ENCODE results near the gene ARHGEF25.
A peak's percentile ranks its signal among the peaks of the same experiment; 100 is the strongest.

ARHGEF25 gene

DNA sequence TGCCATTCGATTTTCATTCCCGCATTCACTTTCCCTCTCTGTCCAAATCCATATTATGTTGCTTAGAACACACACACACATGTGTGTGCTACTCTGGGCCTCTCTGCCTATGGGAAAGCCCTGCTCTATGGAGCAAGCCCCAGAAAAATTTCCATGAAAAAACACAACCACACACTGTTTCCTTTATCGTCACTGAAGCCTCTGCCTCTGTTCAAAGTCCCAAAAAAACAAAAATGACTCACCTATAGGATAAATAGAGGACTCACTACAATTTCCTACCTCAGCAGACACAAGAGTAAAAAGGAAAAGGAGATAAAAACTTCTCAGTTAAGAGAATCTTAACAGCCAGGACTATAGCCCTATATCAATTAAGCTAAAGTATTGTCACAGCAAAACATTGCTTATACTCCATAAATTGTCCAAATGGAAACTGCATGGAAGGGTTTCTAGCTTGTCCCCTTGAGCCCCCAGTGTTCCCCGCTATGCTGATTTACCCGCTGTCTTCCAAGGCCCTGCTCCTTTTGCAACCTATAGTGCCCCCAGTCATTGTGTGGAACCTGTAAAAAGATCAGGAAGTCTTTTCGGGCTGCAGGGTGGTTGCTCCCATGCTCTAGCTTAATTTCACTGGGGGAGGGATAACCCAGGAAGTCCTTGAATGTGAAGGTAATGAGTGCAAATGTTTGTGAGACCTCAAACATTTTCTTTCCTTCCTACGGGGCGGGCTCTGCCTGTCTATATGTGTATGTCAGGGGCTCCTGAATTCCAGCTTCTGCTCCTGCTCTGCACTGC lies 31.4 kb upstream of the ARHGEF25 start:
- H3K4me3 ChIP-seq (ENCODE audit: low read depth, low read length) = no peak overlapping the region
- TF ChIP-seq, protein P1, sequence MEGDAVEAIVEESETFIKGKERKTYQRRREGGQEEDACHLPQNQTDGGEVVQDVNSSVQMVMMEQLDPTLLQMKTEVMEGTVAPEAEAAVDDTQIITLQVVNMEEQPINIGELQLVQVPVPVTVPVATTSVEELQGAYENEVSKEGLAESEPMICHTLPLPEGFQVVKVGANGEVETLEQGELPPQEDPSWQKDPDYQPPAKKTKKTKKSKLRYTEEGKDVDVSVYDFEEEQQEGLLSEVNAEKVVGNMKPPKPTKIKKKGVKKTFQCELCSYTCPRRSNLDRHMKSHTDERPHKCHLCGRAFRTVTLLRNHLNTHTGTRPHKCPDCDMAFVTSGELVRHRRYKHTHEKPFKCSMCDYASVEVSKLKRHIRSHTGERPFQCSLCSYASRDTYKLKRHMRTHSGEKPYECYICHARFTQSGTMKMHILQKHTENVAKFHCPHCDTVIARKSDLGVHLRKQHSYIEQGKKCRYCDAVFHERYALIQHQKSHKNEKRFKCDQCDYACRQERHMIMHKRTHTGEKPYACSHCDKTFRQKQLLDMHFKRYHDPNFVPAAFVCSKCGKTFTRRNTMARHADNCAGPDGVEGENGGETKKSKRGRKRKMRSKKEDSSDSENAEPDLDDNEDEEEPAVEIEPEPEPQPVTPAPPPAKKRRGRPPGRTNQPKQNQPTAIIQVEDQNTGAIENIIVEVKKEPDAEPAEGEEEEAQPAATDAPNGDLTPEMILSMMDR (IDR thresholded peaks at IDR 0.05; ENCODE audit: low read depth, low read length) = no peak
- in situ Hi-C loops (cut with HindIII; ENCODE audit: low sequenced_read_pairs) = no loop called here
- no peak for DNase-seq (ENCODE audit: low read depth, low spot score)

DNA sequence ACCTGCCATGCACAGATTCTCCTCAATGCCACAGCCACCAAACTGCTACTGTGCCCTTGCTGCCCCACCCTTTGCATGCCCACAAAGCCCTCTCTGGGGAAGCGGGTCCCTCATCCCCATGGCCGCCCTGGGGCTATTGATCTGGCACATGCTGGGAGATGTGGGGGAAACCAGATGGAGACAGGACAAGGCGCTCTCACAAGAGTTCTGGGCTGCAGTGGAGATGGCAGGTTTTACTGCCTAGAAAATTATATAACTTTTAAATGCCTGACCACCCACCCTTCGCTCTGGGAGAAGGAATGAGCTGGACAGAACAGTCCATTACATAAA lies 30.8 kb upstream of the ARHGEF25 start:
- no peak overlapping the region for H3K4me3 ChIP-seq (ENCODE audit: low read depth, low read length)
- TF ChIP-seq, protein P1 (IDR thresholded peaks at IDR 0.05; ENCODE audit: low read depth, low read length) = no peak
- DNase-seq (ENCODE audit: low read depth, low spot score) = no peak
- in situ Hi-C loops (cut with HindIII; ENCODE audit: low sequenced_read_pairs) = no loop called here

DNA sequence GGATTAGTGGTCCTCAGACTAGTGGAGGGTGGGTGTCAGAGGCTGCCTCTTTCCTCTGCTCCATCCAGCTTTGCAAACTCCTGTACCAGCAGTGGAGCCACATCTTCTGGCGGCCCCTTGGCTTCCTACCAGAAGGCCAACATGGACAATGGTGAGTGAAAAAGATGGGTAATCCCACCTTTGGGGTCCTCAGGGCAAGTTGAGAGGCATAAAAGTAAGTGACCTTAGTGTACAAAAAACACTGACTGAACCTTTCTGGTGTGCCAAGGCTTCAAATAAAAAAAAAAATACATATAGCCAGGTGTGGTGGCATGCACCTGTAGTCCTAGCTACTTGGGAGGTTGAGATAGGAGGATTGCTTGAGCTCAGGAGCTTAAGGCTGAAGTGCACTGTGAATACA lies 29.4 kb upstream of the ARHGEF25 start:
- TF ChIP-seq, protein P1 (IDR thresholded peaks at IDR 0.05; ENCODE audit: low read depth, low read length) = no peak
- no peak for DNase-seq (ENCODE audit: low read depth, low spot score)
- H3K4me3 ChIP-seq (ENCODE audit: low read depth, low read length) = no peak overlapping the region
- in situ Hi-C loops (cut with HindIII; ENCODE audit: low sequenced_read_pairs) = no loop called here

DNA sequence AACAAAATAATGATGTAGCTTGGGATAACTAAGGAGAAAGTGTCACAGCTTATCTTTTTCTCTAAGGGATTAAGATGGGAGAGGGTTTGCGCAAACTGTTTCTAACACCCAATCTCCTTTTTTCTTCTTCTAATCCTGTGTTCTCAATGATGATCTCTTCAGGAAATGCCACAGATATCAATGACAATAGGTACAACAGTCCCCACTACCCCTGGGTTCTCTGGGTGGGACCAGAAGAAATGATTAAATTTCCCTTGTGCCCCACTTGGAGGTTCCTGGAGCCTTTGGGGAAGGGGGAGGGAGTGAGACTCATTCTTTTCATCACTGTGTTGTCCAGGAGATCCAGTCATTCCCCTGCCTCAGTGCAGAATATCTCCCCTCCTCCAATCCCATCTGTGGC lies 28.8 kb upstream of the ARHGEF25 start:
- H3K4me3 ChIP-seq (ENCODE audit: low read depth, low read length) = no peak overlapping the region
- TF ChIP-seq, protein P1 (IDR thresholded peaks at IDR 0.05; ENCODE audit: low read depth, low read length) = no peak
- DNase-seq (ENCODE audit: low read depth, low spot score) = no peak
- in situ Hi-C loops (cut with HindIII; ENCODE audit: low sequenced_read_pairs) = no loop called here

DNA sequence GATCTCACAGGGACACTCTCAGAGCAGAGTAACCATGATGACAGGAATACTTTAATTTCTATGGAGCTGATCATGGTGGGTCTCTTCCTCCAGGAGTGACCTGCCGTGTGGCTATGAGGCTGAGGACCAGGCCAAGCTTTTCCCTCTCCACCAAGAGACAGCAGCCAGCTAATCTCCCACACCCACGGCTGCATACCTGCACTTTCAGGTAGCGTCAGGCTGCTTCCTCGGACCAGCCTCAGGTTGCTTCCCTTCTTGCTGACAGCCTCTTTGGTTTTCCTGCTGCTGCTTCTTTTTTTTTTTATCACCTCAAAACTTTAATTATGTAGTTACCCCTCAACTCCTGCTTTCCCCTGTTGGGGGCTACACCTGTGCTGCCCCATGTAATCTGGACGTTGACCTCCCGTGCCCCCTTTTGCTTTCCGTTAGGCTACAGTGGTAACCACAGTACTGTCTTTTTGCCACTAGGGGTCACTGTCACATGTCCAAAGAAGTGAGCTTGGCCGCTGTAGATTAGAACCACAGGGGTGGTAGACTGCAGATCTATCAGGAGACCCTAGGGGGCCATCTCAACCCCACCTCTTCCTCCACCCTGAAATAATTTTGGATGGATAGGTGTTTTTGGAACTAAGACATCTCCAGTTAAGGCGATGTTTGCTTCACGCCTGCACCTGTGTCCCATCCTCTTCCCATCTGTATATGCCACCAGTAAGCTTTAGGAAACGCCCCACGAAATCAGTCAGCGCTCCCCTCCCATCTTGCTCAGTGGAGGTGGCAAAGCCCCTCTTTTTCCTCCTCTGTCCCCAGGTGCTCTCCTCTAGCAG lies 28.0 kb upstream of the ARHGEF25 start:
- H3K4me3 ChIP-seq (ENCODE audit: low read depth, low read length) = no peak overlapping the region
- in situ Hi-C loops (cut with HindIII; ENCODE audit: low sequenced_read_pairs) = no loop called here
- TF ChIP-seq, protein P1 (IDR thresholded peaks at IDR 0.05; ENCODE audit: low read depth, low read length) = peak; percentile 89
- peak; percentile 76 for DNase-seq (ENCODE audit: low read depth, low spot score)

DNA sequence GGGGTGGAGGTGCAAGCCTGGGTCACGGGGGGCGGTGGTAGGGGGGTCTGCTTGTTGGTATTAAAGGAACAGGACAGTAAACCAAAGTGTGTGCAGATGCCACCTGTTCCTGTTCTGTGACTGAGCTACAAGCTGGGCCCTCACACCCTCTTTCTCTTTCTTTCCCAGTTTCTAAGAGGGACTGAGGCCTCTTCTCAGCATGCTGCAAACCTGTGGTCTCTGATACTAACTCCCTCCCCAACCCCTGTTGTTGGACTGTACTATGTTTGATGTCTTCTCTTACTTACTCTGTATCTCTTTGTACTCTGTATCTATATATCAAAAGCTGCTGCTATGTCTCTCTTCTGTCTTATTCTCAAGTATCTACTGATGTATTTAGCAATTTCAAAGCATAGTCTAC lies 27.2 kb upstream of the ARHGEF25 start:
- no peak overlapping the region for H3K4me3 ChIP-seq (ENCODE audit: low read depth, low read length)
- TF ChIP-seq, protein P1 (IDR thresholded peaks at IDR 0.05; ENCODE audit: low read depth, low read length) = no peak
- DNase-seq (ENCODE audit: low read depth, low spot score) = no peak
- in situ Hi-C loops (cut with HindIII; ENCODE audit: low sequenced_read_pairs) = no loop called here

Data from astrocyte of the spinal cord (primary cell).